Spleen (tissue), 11 donors: ENCODE data around the gene BCL2L2. TPM values are rescaled to one million over a fixed set of nuclear protein-coding genes. Genes with fewer than 3 reads are reported as not detected.

ENCODE experiments used
- DNase-seq: peaks from one replicate; pipeline ENCODE4 v3.0.0-alpha.2; 2020
- H3K27ac ChIP-seq, 8 donors: fragments of 200-600 bp; sonication (generic) in 7 of 8; 1 replicate in 4 of 8; 2 replicates in 4 of 8; pipeline versions ENCODE4 v1.5.0 to v1.8.0; 2016 to 2021; ENCODE audit warnings: inconsistent platforms in 4 of 8, mild to moderate bottlenecking in 4 of 8, moderate library complexity in 1 of 8
- H3K27me3 ChIP-seq, 7 donors: fragments of 200-600 bp; sonication (generic) in 6 of 7; replicated peaks in 1 of 7; 1 replicate in 4 of 7; 2 replicates in 3 of 7; pipeline versions ENCODE4 v1.5.0 to v1.8.0; 2016 to 2021; ENCODE audit warnings: inconsistent platforms in 3 of 7, mild to moderate bottlenecking in 1 of 7
- H3K36me3 ChIP-seq, 6 donors: fragments of 200-600 bp; sonication (generic) in 5 of 6; 1 replicate in 4 of 6; 2 replicates in 2 of 6; pipeline versions ENCODE4 v1.5.0 to v1.8.0; 2016 to 2021; ENCODE audit warnings: inconsistent platforms in 2 of 6
- H3K4me1 ChIP-seq, 6 donors: fragments of 200-600 bp; sonication (generic) in 5 of 6; 1 replicate in 3 of 6; 2 replicates in 3 of 6; pipeline versions ENCODE4 v1.5.0 to v1.8.0; 2016 to 2021; ENCODE audit warnings: inconsistent platforms in 3 of 6
- H3K4me3 ChIP-seq, 8 donors: fragments of 200-600 bp; sonication (generic) in 7 of 8; 1 replicate in 4 of 8; 2 replicates in 4 of 8; pipeline versions ENCODE4 v1.5.0 to v1.8.0; 2016 to 2021; ENCODE audit warnings: inconsistent platforms in 4 of 8, mild to moderate bottlenecking in 4 of 8, moderate library complexity in 2 of 8
- H3K9me3 ChIP-seq, 8 donors: fragments of 200-600 bp; sonication (generic) in 7 of 8; 1 replicate in 4 of 8; 2 replicates in 4 of 8; pipeline versions ENCODE4 v1.5.0 to v1.8.0; 2016 to 2021; ENCODE audit warnings: inconsistent platforms in 4 of 8
- CTCF ChIP-seq, 11 experiments: fragments of 200-600 bp in 7 of 11; fragments of 450-650 bp in 4 of 11; sonication (generic) in 4 of 11; IDR thresholded peaks in 8 of 11; conservative IDR thresholded peaks in 3 of 11; 1 replicate in 7 of 11; 2 replicates in 4 of 11; pipeline versions ENCODE4 v1.4.0 to v1.8.0; 2016 to 2021; ENCODE audit warnings: antibody characterized with exemption in 11 of 11, inconsistent platforms in 4 of 11, mild to moderate bottlenecking in 1 of 11
- POLR2A ChIP-seq, 3 donors: fragments of 450-650 bp; IDR thresholded peaks; one replicate each; pipeline ENCODE4 v1.5.1; 2017; ENCODE audit warnings: antibody characterized with exemption in 3 of 3, mild to moderate bottlenecking in 1 of 3
- POLR2AphosphoS5 ChIP-seq, 3 donors: sonication (generic); formaldehyde crosslinking; IDR thresholded peaks; one replicate each; pipeline ENCODE4 v1.5.1; 2017; ENCODE audit warnings: antibody characterized with exemption in 3 of 3
- WGBS, 5 donors: extraction: QIAGEN DNeasy Blood & Tissue Kit in 3 of 5; methylation state at CpG; one replicate each; pipeline versions ENCODE4 v1.1.5 to v1.1.7; 2013 to 2018; 5-methylcytosine and 5-hydroxymethylcytosine counted together
- intact Hi-C: fragments of 100-400 bp; cut with DNase I; formaldehyde crosslinking; loops from one replicate; pipeline ENCODE4 v1.15.0; 2023; ENCODE audit warnings: low total_unique reads
- polyA plus RNA-seq, 3 donors: library from polyadenylated mRNA; stranded (reverse); fragments of 200-250 nt; gene quantifications; one replicate each; pipeline ENCODE4 v1.2.1, GENCODE V29; 2013
- total RNA-seq, 7 donors: library from RNA; depleted of rRNA in 3 of 7; stranded (reverse); fragments of >200 nt in 3 of 7; fragmentation: NEBNext Ultra II Directional in 4 of 7; extraction: Animal tissue kit (Norgen Biotek cat#: 25700) in 4 of 7; gene quantifications; one replicate each; pipeline versions ENCODE4 v1.1.0 to v1.2.1, GENCODE V29; 2016 to 2021
- donor health status: healthy with polysubstance abuse.
- donor health status: DM: no; HTN: no; CAD: no; lungs with moderate emphysema.
- donor health status: DM: no; HTN: no; CAD: no.
- donor health status: Bipolar disorder and iron deficiency.
- donor health status: healthy.
- donor health status: DM: no; HTN: no; CAD: no.
- donor health status: DM: yes; HTN: yes; CAD: no.

The BCL2L2 gene
- total and polyA plus RNA-seq, 10 donors, result 5.4 to 34.6 (median 19.3) TPM

- Histone ChIP-seq H3K4me3 (peak overlapping the region in 7 of 8 donors; percentile 47 to 77 (median 61)), H3K36me3 (peaks cover 0 to 48% (median 1%) of the 10 kb centered on the region in 6 donors), H3K9me3 (no peaks in the 10 kb centered on the region), H3K27me3 (no peaks in the 10 kb centered on the region), H3K27ac (peak overlapping the region in 6 of 8 donors; percentile 82 to 88 (median 86)), H3K4me1 (peaks cover 10 to 61% (median 39%) of the 10 kb centered on the region in 6 donors)
- TF ChIP-seq POLR2AphosphoS5 (IDR thresholded peaks at IDR 0.05) (no peak), CTCF (IDR thresholded peaks at IDR 0.05 in 8 of 11, conservative IDR thresholded peaks at IDR 0.05 in 3 of 11) (no peak), POLR2A (IDR thresholded peaks at IDR 0.05) (no peak)
- 81 to 93% (median 91%) methylated on average over 12 to 22 of the region's 22 CpGs for WGBS, 5 donors
- intact Hi-C loops, result no loop called here
- DNase-seq, result no peak
These were observed 1.3 kb downstream of the BCL2L2 start for GRCh38 chr14:23307687-23308644.

- TF ChIP-seq POLR2A (IDR thresholded peaks at IDR 0.05) (no peak), CTCF (IDR thresholded peaks at IDR 0.05 in 8 of 11, conservative IDR thresholded peaks at IDR 0.05 in 3 of 11) (no peak), POLR2AphosphoS5 (IDR thresholded peaks at IDR 0.05) (no peak)
- intact Hi-C loops, result no loop called here
- no peaks in the 10 kb centered on the region for H3K27me3 ChIP-seq
- no peak overlapping the region for H3K4me3 ChIP-seq
- peak overlapping the region in 1 of 8 donors; percentile 86 for H3K27ac ChIP-seq
- no peak for DNase-seq
- peaks cover 0 to 48% (median 1%) of the 10 kb centered on the region in 6 donors for H3K36me3 ChIP-seq
- H3K4me1 ChIP-seq, result peaks cover 8 to 52% (median 37%) of the 10 kb centered on the region in 6 donors
- H3K9me3 ChIP-seq, result no peaks in the 10 kb centered on the region
- 86 to 90% (median 89%) methylated on average over 17 of the region's 17 CpGs for WGBS, 5 donors
These were observed 2.2 kb downstream of the BCL2L2 start for GRCh38 chr14:23308721-23309445.

- H3K36me3 ChIP-seq, result peaks cover 0 to 53% (median 1%) of the 10 kb centered on the region in 6 donors
- intact Hi-C loops, result no loop called here
- 89 to 100% (median 90%) methylated on average over 1 of the region's 1 CpG for WGBS, 5 donors
- peaks cover 8 to 49% (median 32%) of the 10 kb centered on the region in 6 donors for H3K4me1 ChIP-seq
- no peaks in the 10 kb centered on the region for H3K27me3 ChIP-seq
- no peak for DNase-seq
- H3K9me3 ChIP-seq, result no peaks in the 10 kb centered on the region
- H3K4me3 ChIP-seq, result no peak overlapping the region
- no peak for TF ChIP-seq POLR2A (IDR thresholded peaks at IDR 0.05)
- TF ChIP-seq CTCF (IDR thresholded peaks at IDR 0.05 in 8 of 11, conservative IDR thresholded peaks at IDR 0.05 in 3 of 11), result no peak
- no peak for TF ChIP-seq POLR2AphosphoS5 (IDR thresholded peaks at IDR 0.05)
- no peak overlapping the region for H3K27ac ChIP-seq
These were observed 3.9 kb downstream of the BCL2L2 start for GRCh38 chr14:23310546-23310945.
